ENCODE results near the gene STARD5. TPM values are rescaled to one million over a fixed set of nuclear protein-coding genes. Genes with fewer than 3 reads are reported as not detected.

The STARD5 gene
- total RNA-seq, 1 donor from 2014 or later, result 5.5 TPM

DNA sequence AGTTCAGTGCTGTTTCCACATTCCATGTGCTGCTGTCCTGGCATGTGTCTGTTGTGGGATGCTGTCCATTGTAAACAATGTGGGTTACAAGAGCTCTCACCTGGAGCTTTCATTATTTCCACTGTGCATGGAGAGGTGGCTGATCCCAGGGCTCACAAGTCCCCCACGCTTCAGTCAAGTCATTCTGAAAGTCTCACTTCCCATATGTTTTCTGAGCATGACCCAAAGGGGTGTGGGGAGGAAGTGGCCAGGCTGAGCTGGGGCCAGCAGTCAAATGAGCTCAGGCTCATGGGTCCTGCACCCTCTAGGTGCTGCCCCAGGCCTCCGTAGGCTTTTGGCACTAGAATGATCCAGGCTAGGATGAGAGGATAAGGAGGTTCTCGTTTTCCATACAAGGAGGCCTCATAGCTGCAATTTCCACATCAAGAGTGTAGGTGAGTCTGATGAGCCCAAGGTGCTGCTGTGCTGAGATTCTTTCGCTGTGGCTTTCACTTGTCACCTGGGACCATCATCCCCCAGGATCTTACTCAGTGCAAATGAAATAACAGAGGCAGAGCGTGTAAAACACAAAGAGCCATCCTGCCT, 22.0 kb downstream of the STARD5 start:
- Histone ChIP-seq H3K79me2 (ENCODE audit: insufficient read depth, low read length) (no peaks in the 10 kb centered on the region), H2AFZ (ENCODE audit: low read depth, low read length) (no peak overlapping the region), H4K20me1 (ENCODE audit: insufficient read depth, low read length) (no peaks in the 10 kb centered on the region), H3K9ac (ENCODE audit: low read length) (no peak overlapping the region), H3K4me3 (ENCODE audit: insufficient read depth, low read depth, low read length) (no peak overlapping the region), H3K27me3 (ENCODE audit: insufficient read depth, low read length) (no peaks in the 10 kb centered on the region), H3K4me2 (ENCODE audit: low read length) (no peak overlapping the region), H3K27ac (ENCODE audit: low read depth, low read length) (no peak overlapping the region), H3K4me1 (ENCODE audit: insufficient read depth, low read length) (peaks cover 18% of the 10 kb centered on the region), H3K36me3 (ENCODE audit: insufficient read depth, low read length) (no peaks in the 10 kb centered on the region), H3K9me3 (ENCODE audit: insufficient read depth, low read depth, low read length) (no peaks in the 10 kb centered on the region)
- Mint-ChIP-seq H3K27me3 (ENCODE audit: low read depth, unreplicated experiment) (peaks cover 4% of the 10 kb centered on the region), H3K36me3 (ENCODE audit: low read depth, unreplicated experiment) (peaks cover 2% of the 10 kb centered on the region), H3K4me1 (ENCODE audit: low read depth, unreplicated experiment) (peaks cover 9% of the 10 kb centered on the region), H3K27ac (ENCODE audit: unreplicated experiment) (no peak overlapping the region), H3K9me3 (ENCODE audit: unreplicated experiment) (peaks cover 2% of the 10 kb centered on the region), H3K4me3 (ENCODE audit: unreplicated experiment) (no peak overlapping the region)
- DNase-seq (ENCODE audit: low read depth) (no peak), FAIRE-seq (no peak)
- no peak for TF ChIP-seq EZH2 (IDR thresholded peaks at IDR 0.05; ENCODE audit: insufficient read depth, low read length)
- TF ChIP-seq, protein P1, sequence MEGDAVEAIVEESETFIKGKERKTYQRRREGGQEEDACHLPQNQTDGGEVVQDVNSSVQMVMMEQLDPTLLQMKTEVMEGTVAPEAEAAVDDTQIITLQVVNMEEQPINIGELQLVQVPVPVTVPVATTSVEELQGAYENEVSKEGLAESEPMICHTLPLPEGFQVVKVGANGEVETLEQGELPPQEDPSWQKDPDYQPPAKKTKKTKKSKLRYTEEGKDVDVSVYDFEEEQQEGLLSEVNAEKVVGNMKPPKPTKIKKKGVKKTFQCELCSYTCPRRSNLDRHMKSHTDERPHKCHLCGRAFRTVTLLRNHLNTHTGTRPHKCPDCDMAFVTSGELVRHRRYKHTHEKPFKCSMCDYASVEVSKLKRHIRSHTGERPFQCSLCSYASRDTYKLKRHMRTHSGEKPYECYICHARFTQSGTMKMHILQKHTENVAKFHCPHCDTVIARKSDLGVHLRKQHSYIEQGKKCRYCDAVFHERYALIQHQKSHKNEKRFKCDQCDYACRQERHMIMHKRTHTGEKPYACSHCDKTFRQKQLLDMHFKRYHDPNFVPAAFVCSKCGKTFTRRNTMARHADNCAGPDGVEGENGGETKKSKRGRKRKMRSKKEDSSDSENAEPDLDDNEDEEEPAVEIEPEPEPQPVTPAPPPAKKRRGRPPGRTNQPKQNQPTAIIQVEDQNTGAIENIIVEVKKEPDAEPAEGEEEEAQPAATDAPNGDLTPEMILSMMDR (IDR thresholded peaks at IDR 0.05; ENCODE audit: insufficient read depth, low read depth, low read length), result no peak

- Histone ChIP-seq H3K9me3 (ENCODE audit: insufficient read depth, low read depth, low read length) (no peaks in the 10 kb centered on the region), H3K4me3 (ENCODE audit: insufficient read depth, low read depth, low read length) (no peak overlapping the region), H2AFZ (ENCODE audit: low read depth, low read length) (no peak overlapping the region), H3K9ac (ENCODE audit: low read length) (no peak overlapping the region), H3K4me1 (ENCODE audit: insufficient read depth, low read length) (peaks cover 20% of the 10 kb centered on the region), H3K27ac (ENCODE audit: low read depth, low read length) (no peak overlapping the region), H4K20me1 (ENCODE audit: insufficient read depth, low read length) (no peaks in the 10 kb centered on the region), H3K4me2 (ENCODE audit: low read length) (no peak overlapping the region), H3K27me3 (ENCODE audit: insufficient read depth, low read length) (peaks cover 3% of the 10 kb centered on the region), H3K36me3 (ENCODE audit: insufficient read depth, low read length) (no peaks in the 10 kb centered on the region), H3K79me2 (ENCODE audit: insufficient read depth, low read length) (no peaks in the 10 kb centered on the region)
- TF ChIP-seq, protein P1 (IDR thresholded peaks at IDR 0.05; ENCODE audit: insufficient read depth, low read depth, low read length), result no peak
- TF ChIP-seq EZH2 (IDR thresholded peaks at IDR 0.05; ENCODE audit: insufficient read depth, low read length), result no peak
- no peak overlapping the region for H3K27ac Mint-ChIP-seq (ENCODE audit: unreplicated experiment)
- peaks cover 4% of the 10 kb centered on the region for H3K27me3 Mint-ChIP-seq (ENCODE audit: low read depth, unreplicated experiment)
- H3K4me1 Mint-ChIP-seq (ENCODE audit: low read depth, unreplicated experiment), result peaks cover 9% of the 10 kb centered on the region
- DNase-seq (ENCODE audit: low read depth) (no peak), FAIRE-seq (no peak)
- peaks cover 2% of the 10 kb centered on the region for H3K9me3 Mint-ChIP-seq (ENCODE audit: unreplicated experiment)
- H3K36me3 Mint-ChIP-seq (ENCODE audit: low read depth, unreplicated experiment), result peaks cover 2% of the 10 kb centered on the region
- no peak overlapping the region for H3K4me3 Mint-ChIP-seq (ENCODE audit: unreplicated experiment)
These were observed 22.6 kb downstream of the STARD5 start for GRCh38 chr15:81301385-81301784.

DNA sequence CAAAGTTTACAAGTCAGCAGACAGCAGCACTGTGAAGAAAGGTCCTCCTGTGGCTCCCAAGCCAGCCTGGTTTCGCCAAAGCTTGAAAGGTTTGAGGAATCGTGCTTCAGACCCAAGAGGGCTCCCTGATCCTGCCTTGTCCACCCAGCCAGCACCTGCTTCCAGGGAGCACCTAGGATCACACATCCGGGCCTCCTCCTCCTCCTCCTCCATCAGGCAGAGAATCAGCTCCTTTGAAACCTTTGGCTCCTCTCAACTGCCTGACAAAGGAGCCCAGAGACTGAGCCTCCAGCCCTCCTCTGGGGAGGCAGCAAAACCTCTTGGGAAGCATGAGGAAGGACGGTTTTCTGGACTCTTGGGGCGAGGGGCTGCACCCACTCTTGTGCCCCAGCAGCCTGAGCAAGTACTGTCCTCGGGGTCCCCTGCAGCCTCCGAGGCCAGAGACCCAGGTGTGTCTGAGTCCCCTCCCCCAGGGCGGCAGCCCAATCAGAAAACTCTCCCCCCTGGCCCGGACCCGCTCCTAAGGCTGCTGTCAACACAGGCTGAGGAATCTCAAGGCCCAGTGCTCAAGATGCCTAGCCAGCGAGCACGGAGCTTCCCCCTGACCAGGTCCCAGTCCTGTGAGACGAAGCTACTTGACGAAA, 24.2 kb downstream of the STARD5 start:
- no peak overlapping the region for H2AFZ ChIP-seq (ENCODE audit: low read depth, low read length)
- no peaks in the 10 kb centered on the region for H3K79me2 ChIP-seq (ENCODE audit: insufficient read depth, low read length)
- no peak overlapping the region for H3K4me2 ChIP-seq (ENCODE audit: low read length)
- H3K27ac ChIP-seq (ENCODE audit: low read depth, low read length), result no peak overlapping the region
- Mint-ChIP-seq H3K9me3 (ENCODE audit: unreplicated experiment) (no peaks in the 10 kb centered on the region), H3K4me3 (ENCODE audit: unreplicated experiment) (no peak overlapping the region), H3K27ac (ENCODE audit: unreplicated experiment) (no peak overlapping the region), H3K36me3 (ENCODE audit: low read depth, unreplicated experiment) (peaks cover 2% of the 10 kb centered on the region), H3K27me3 (ENCODE audit: low read depth, unreplicated experiment) (peaks cover 8% of the 10 kb centered on the region), H3K4me1 (ENCODE audit: low read depth, unreplicated experiment) (peaks cover 9% of the 10 kb centered on the region)
- no peaks in the 10 kb centered on the region for H4K20me1 ChIP-seq (ENCODE audit: insufficient read depth, low read length)
- H3K36me3 ChIP-seq (ENCODE audit: insufficient read depth, low read length), result no peaks in the 10 kb centered on the region
- no peak overlapping the region for H3K9ac ChIP-seq (ENCODE audit: low read length)
- no peaks in the 10 kb centered on the region for H3K9me3 ChIP-seq (ENCODE audit: insufficient read depth, low read depth, low read length)
- DNase-seq (ENCODE audit: low read depth) (no peak), FAIRE-seq (no peak)
- H3K4me3 ChIP-seq (ENCODE audit: insufficient read depth, low read depth, low read length), result no peak overlapping the region
- peaks cover 20% of the 10 kb centered on the region for H3K4me1 ChIP-seq (ENCODE audit: insufficient read depth, low read length)
- peaks cover 12% of the 10 kb centered on the region for H3K27me3 ChIP-seq (ENCODE audit: insufficient read depth, low read length)
- TF ChIP-seq EZH2 (IDR thresholded peaks at IDR 0.05; ENCODE audit: insufficient read depth, low read length), result no peak
- TF ChIP-seq, protein P1 (IDR thresholded peaks at IDR 0.05; ENCODE audit: insufficient read depth, low read depth, low read length), result no peak

Data from astrocyte (in vitro differentiated cells and primary cell).